HepG2 (cell line): ENCODE results near the gene FCRL5. TPM values are rescaled to one million over a fixed set of nuclear protein-coding genes. Genes with fewer than 3 reads are reported as not detected.

Experiments used
- ATAC-seq: fragments of 200-7000 bp; cut with Tn5 transposase; 3 replicates; pipeline ENCODE4 v1.9.1; 2020; ENCODE audit warnings: mild to moderate bottlenecking, moderate library complexity
- BruUV-seq: library from RNA; stranded (reverse); fragments of 400-500 nt; replicated peaks from 2 replicates; lab custom pipeline; 2021; lab: Mats Ljungman, UMichigan
- CTCF ChIA-PET: fragments of 300-600 bp; formaldehyde crosslinking; extraction: SDS; loops from one replicate; lab custom pipeline; 2021; ENCODE audit warnings: low total read pairs, inconsistent platforms, low intra/inter-chr PET ratio; lab: Yijun Ruan, JAX
- POLR2A ChIA-PET: fragments of 350-600 bp; sonication (Branson Sonifier 250); formaldehyde crosslinking; loops from one replicate; lab custom pipeline; 2020; ENCODE audit warnings: antibody characterized with exemption, inconsistent platforms; lab: Yijun Ruan, JAX
- DNase-seq: peaks from one replicate; pipeline ENCODE4 v3.0.0-alpha.2; 2015; ENCODE audit warnings: low spot score
- FAIRE-seq: peaks from 3 replicates; lab custom pipeline; 2011; peaks lifted over from hg19 to GRCh38; lab: Jason Lieb, UNC
- H2AFZ ChIP-seq: one replicate; pipeline ENCODE4 v1.6.1; 2011; ENCODE audit warnings: low read length, inconsistent platforms
- H3K27ac ChIP-seq: fragments of 300-600 bp; 3 replicates; pipeline ENCODE4 v1.8.0; 2011; ENCODE audit warnings: mixed run types, mild to moderate bottlenecking, mixed read lengths, low read length, inconsistent platforms; ENCODE audit not compliant: insufficient read depth; ENCODE audit errors: extremely low read length
- H3K27me3 ChIP-seq, 2 experiments: fragments of 200-600 bp in 1 of 2; 2 replicates in 1 of 2; 3 replicates in 1 of 2; pipeline versions ENCODE4 v1.6.0 to v1.8.0; 2011; ENCODE audit warnings: low read length in 2 of 2, mild to moderate bottlenecking in 2 of 2, moderate library complexity in 2 of 2, inconsistent platforms in 1 of 2; ENCODE audit not compliant: insufficient read depth in 2 of 2, control insufficient read depth in 1 of 2
- H3K36me3 ChIP-seq, 2 experiments: fragments of 200-600 bp in 1 of 2; replicated peaks in 1 of 2; 2 replicates in 1 of 2; 3 replicates in 1 of 2; pipeline versions ENCODE4 v1.5.1 to v1.8.0; 2011; ENCODE audit warnings: low read length in 2 of 2, inconsistent platforms in 1 of 2; ENCODE audit not compliant: insufficient read depth in 2 of 2, control insufficient read depth in 1 of 2
- H3K4me1 ChIP-seq: 2 replicates; pipeline ENCODE4 v1.5.1; 2012; ENCODE audit warnings: low read length, inconsistent platforms; ENCODE audit not compliant: insufficient read depth
- H3K4me2 ChIP-seq: 2 replicates; pipeline ENCODE4 v1.6.0; 2011; ENCODE audit warnings: low read depth, low read length, inconsistent platforms
- H3K4me3 ChIP-seq, 3 experiments: fragments of 200-600 bp in 1 of 3; sonication (generic), shearing (Covaris generic) in 1 of 3; replicated peaks in 1 of 3; 2 replicates each; pipeline ENCODE4 v1.5.1; 2011 to 2016; ENCODE audit warnings: low read length in 3 of 3, inconsistent platforms in 2 of 3, low read depth in 2 of 3, mild to moderate bottlenecking in 2 of 3, control low read depth in 1 of 3, mixed read lengths in 1 of 3; ENCODE audit not compliant: insufficient read depth in 1 of 3
- H3K79me2 ChIP-seq: one replicate; pipeline ENCODE4 v1.6.1; 2011; ENCODE audit warnings: low read length, inconsistent platforms; ENCODE audit not compliant: insufficient read depth
- H3K9ac ChIP-seq: 2 replicates; pipeline ENCODE4 v1.6.0; 2011; ENCODE audit warnings: mild to moderate bottlenecking, low read depth, low read length, inconsistent platforms; ENCODE audit not compliant: insufficient read depth
- H3K9me3 ChIP-seq: 2 replicates; pipeline ENCODE4 v1.5.1; 2012; ENCODE audit warnings: mild to moderate bottlenecking, low read length
- H4K20me1 ChIP-seq: 2 replicates; pipeline ENCODE4 v1.6.0; 2011; ENCODE audit warnings: inconsistent platforms, mild to moderate bottlenecking, low read length, moderate library complexity; ENCODE audit not compliant: insufficient read depth
- AKAP8 ChIP-seq: sonication (generic); formaldehyde crosslinking; IDR thresholded peaks from 2 replicates; pipeline ENCODE4 v1.5.1; 2020; ENCODE audit warnings: mild to moderate bottlenecking, missing genetic modification reagents
- ATM ChIP-seq: fragments of 450-650 bp; IDR thresholded peaks from 2 replicates; pipeline ENCODE4 v1.7.1; 2017; ENCODE audit warnings: mild to moderate bottlenecking, borderline replicate concordance
- BHLHE40 ChIP-seq: IDR thresholded peaks from 2 replicates; pipeline ENCODE4 v1.6.1; 2011; ENCODE audit warnings: low read length, improper control_type of control experiment
- BORCS8-MEF2B ChIP-seq: sonication (generic); formaldehyde crosslinking; IDR thresholded peaks from 2 replicates; pipeline ENCODE4 v1.8.0; 2022; ENCODE audit warnings: mild to moderate bottlenecking, missing genetic modification reagents
- CEBPG ChIP-seq: IDR thresholded peaks from 2 replicates; pipeline ENCODE4 v1.6.1; 2016
- CHCHD3 ChIP-seq: sonication (generic); formaldehyde crosslinking; IDR thresholded peaks from 2 replicates; pipeline ENCODE4 v1.8.0; 2022; ENCODE audit warnings: mild to moderate bottlenecking, missing genetic modification reagents, moderate library complexity
- IKZF1 ChIP-seq: fragments of 450-650 bp; IDR thresholded peaks from 2 replicates; pipeline ENCODE4 v1.7.1; 2016
- SKI ChIP-seq: fragments of 450-650 bp; IDR thresholded peaks from one replicate; pipeline ENCODE4 v1.6.1; 2018; ENCODE audit warnings: mild to moderate bottlenecking; ENCODE audit not compliant: partially characterized antibody
- SOX5 ChIP-seq: IDR thresholded peaks from 2 replicates; pipeline ENCODE4 v1.6.1; 2016; ENCODE audit warnings: borderline replicate concordance
- SPEN ChIP-seq: sonication (generic); formaldehyde crosslinking; IDR thresholded peaks from 2 replicates; pipeline ENCODE4 v1.5.1; 2020; ENCODE audit warnings: low read depth, mild to moderate bottlenecking, missing genetic modification reagents
- YEATS2 ChIP-seq: sonication (generic); formaldehyde crosslinking; IDR thresholded peaks from 2 replicates; pipeline ENCODE4 v1.4.0; 2020; ENCODE audit warnings: missing genetic modification reagents, borderline replicate concordance
- ZBTB1 ChIP-seq: sonication (generic); formaldehyde crosslinking; IDR thresholded peaks from 2 replicates; pipeline ENCODE4 v1.4.0; 2020; ENCODE audit warnings: missing genetic modification reagents, borderline replicate concordance
- ZNF253 ChIP-seq: sonication (generic); formaldehyde crosslinking; IDR thresholded peaks from 2 replicates; pipeline ENCODE4 v1.8.0; 2022; ENCODE audit warnings: mild to moderate bottlenecking, missing genetic modification reagents, borderline replicate concordance
- ZNF329 ChIP-seq: sonication (generic); formaldehyde crosslinking; IDR thresholded peaks from 2 replicates; pipeline ENCODE4 v1.9.0; 2021; ENCODE audit warnings: low read depth, mild to moderate bottlenecking, missing genetic modification reagents
- ZNF350 ChIP-seq: sonication (generic); formaldehyde crosslinking; IDR thresholded peaks from 2 replicates; pipeline ENCODE4 v1.4.0; 2020; ENCODE audit warnings: mild to moderate bottlenecking, low read depth, missing genetic modification reagents, borderline replicate concordance
- ZNF44 ChIP-seq: sonication (generic); formaldehyde crosslinking; IDR thresholded peaks from 2 replicates; pipeline ENCODE4 v1.5.1; 2020; ENCODE audit warnings: mild to moderate bottlenecking, missing genetic modification reagents
- ZNF484 ChIP-seq: sonication (generic); formaldehyde crosslinking; IDR thresholded peaks from 2 replicates; pipeline ENCODE4 v1.5.1; 2020; ENCODE audit warnings: mild to moderate bottlenecking, low read depth, missing genetic modification reagents, borderline replicate concordance
- ZNF558 ChIP-seq: sonication (generic); formaldehyde crosslinking; IDR thresholded peaks from 2 replicates; pipeline ENCODE4 v1.9.0; 2022; ENCODE audit warnings: mild to moderate bottlenecking, missing genetic modification reagents, borderline replicate concordance
- ZNF567 ChIP-seq: sonication (generic); formaldehyde crosslinking; IDR thresholded peaks from 2 replicates; pipeline ENCODE4 v1.8.1; 2023; ENCODE audit warnings: mild to moderate bottlenecking, missing genetic modification reagents, borderline replicate concordance
- ZNF7 ChIP-seq: IDR thresholded peaks from 2 replicates; pipeline ENCODE4 v1.6.1; 2016; ENCODE audit warnings: missing biosample characterization, missing genetic modification reagents
- ZNF773 ChIP-seq: sonication (generic); formaldehyde crosslinking; IDR thresholded peaks from 2 replicates; pipeline ENCODE4 v1.4.0; 2020; ENCODE audit warnings: missing genetic modification reagents, borderline replicate concordance
- ZNF780A ChIP-seq: sonication (generic); formaldehyde crosslinking; IDR thresholded peaks from 2 replicates; pipeline ENCODE4 v1.8.0; 2022; ENCODE audit warnings: mild to moderate bottlenecking, missing genetic modification reagents, moderate library complexity
- ZZZ3 ChIP-seq: sonication (generic); formaldehyde crosslinking; IDR thresholded peaks from 2 replicates; pipeline ENCODE4 v1.4.0; 2020; ENCODE audit warnings: missing genetic modification reagents, mild to moderate bottlenecking, borderline replicate concordance
- WGBS: methylation state at CpG from one replicate; pipeline ENCODE4 v1.1.6; 2017; ENCODE audit warnings: low lambda C conversion rate; 5-methylcytosine and 5-hydroxymethylcytosine counted together
- in situ Hi-C: cut with HindIII; loops from 2 replicates; pipeline ENCODE4 v1.10.0; 2017; ENCODE audit warnings: low pct_unique_long_range_greater_than_20kb; ENCODE audit not compliant: extremely low pct_ligation_motif_present
- intact Hi-C: fragments of 100-400 bp; cut with micrococcal nuclease; formaldehyde crosslinking; loops from one replicate; pipeline ENCODE4 v1.10.0; 2022; ENCODE audit not compliant: unreplicated experiment
- polyA plus RNA-seq, 8 experiments: library from polyadenylated mRNA; depleted of rRNA in 3 of 8; stranded (reverse) in 7 of 8; unstranded in 1 of 8; fragments of >200 nt; fragmentation: Illumina TruSeq in 4 of 8; extraction: Trizol in 4 of 8; gene quantifications; 2 replicates each; pipeline versions ENCODE4 v1.2.1 to v1.2.3, GENCODE V29; 2011 to 2016; ENCODE audit warnings: low read depth in 4 of 8, missing spikeins in 1 of 8, mixed read lengths in 1 of 8; ENCODE audit not compliant: insufficient read depth in 1 of 8
- total RNA-seq, 5 experiments: library from RNA; depleted of rRNA; stranded (reverse); fragments of >200 nt; fragmentation: Illumina TruSeq; extraction: Trizol; gene quantifications; 2 replicates each; pipeline ENCODE4 v1.2.3, GENCODE V29; 2016; ENCODE audit warnings: low read depth in 1 of 5
- TF ChIP-seq, protein P1 (sequence below): IDR thresholded peaks from 2 replicates; pipeline ENCODE4 v1.6.1; 2016

FCRL5 gene
- total and polyA plus RNA-seq, 2 of the 13 experiments (the other 11 are each of a cell fraction or from before 2014, with no cell fraction given) = not detected

DNA sequence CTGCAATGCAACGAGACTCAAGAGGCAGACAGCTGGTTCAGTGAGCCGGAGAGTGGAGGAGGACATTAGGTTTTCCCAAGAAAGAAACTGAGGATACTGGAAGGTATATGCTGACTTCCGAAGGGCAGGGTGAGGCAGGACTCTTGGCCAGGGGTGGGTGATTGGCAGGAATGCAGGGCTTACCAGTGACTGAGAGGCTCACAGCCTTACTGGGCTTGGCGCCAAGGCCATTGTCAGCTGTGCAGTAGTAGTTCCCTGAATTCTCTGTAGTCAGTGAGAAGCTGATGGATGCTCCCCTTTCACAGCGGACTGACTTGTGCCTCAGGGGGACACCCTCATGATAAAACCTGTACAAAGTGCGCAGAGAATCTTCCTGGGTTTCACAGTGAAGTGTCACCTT lies 9.6 kb downstream of the FCRL5 start (continued):
- TF ChIP-seq, protein P1, sequence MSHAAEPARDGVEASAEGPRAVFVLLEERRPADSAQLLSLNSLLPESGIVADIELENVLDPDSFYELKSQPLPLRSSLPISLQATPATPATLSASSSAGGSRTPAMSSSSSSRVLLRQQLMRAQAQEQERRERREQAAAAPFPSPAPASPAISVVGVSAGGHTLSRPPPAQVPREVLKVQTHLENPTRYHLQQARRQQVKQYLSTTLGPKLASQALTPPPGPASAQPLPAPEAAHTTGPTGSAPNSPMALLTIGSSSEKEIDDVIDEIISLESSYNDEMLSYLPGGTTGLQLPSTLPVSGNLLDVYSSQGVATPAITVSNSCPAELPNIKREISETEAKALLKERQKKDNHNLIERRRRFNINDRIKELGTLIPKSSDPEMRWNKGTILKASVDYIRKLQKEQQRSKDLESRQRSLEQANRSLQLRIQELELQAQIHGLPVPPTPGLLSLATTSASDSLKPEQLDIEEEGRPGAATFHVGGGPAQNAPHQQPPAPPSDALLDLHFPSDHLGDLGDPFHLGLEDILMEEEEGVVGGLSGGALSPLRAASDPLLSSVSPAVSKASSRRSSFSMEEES = no peak
- TF ChIP-seq CHCHD3 (no peak), ZNF780A (CRISPR knock-in tag) (no peak), ZNF7 (CRISPR knock-in tag) (no peak), ZNF773 (CRISPR knock-in tag) (no peak), ZNF558 (CRISPR knock-in tag) (no peak), ZNF567 (CRISPR knock-in tag) (no peak), ZNF350 (no peak)

DNA sequence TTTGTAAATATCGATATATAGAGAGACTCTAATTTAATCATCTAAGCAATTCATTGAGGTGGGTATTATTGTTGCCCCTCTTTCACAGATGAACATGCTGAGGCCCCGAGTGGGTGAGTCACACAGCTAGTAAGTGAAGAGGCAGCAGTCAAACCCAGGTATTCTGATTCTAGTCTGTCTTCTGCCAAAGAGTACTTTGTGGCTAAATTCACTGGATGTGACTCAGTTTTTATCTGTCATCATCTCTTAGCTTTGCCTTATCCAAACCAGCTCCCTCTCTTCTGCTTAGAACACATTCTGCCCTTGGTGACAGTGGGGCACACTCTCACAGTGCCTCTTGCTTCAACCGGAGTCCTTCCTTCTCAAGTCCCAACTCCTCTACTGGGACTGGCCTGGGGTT lies 11.5 kb downstream of the FCRL5 start:
- no peak for FAIRE-seq
- no TSS peak for BruUV-seq
- no peaks in the 10 kb centered on the region for H4K20me1 ChIP-seq
- ChIA-PET CTCF (no interaction called here), POLR2A (no interaction called here)
- no peak overlapping the region for H3K9ac ChIP-seq
- in situ Hi-C loops (no loop called here), intact Hi-C loops (no loop called here)
- no peak overlapping the region for H2AFZ ChIP-seq
- no peaks in the 10 kb centered on the region for H3K36me3 ChIP-seq
- no peak overlapping the region for H3K27ac ChIP-seq
- DNase-seq = no peak
- H3K9me3 ChIP-seq = no peaks in the 10 kb centered on the region
- TF ChIP-seq ZNF329 (CRISPR knock-in tag) (no peak), ATM (no peak), ZNF484 (no peak), AKAP8 (CRISPR knock-in tag) (no peak), BHLHE40 (no peak), BORCS8-MEF2B (CRISPR knock-in tag) (no peak), ZNF253 (CRISPR knock-in tag) (no peak), SPEN (CRISPR knock-in tag) (no peak), YEATS2 (CRISPR knock-in tag) (no peak), IKZF1 (no peak), SOX5 (no peak), SKI (no peak), CEBPG (no peak), ZZZ3 (CRISPR knock-in tag) (no peak), ZBTB1 (CRISPR knock-in tag) (no peak), ZNF44 (CRISPR knock-in tag) (no peak)
- ATAC-seq = no peak
- no peak overlapping the region for H3K4me3 ChIP-seq
- no peaks in the 10 kb centered on the region; a peak in 1 of 5 replicates for H3K27me3 ChIP-seq
- 3% methylated on average over 3 of the region's 3 CpGs for WGBS
- no peak overlapping the region for H3K4me2 ChIP-seq
- no peaks in the 10 kb centered on the region for H3K4me1 ChIP-seq
- H3K79me2 ChIP-seq = no peaks in the 10 kb centered on the region
